Measurements from ENCODE around the gene FOXRED1. TPM values are rescaled to one million over a fixed set of nuclear protein-coding genes. Genes with fewer than 3 reads are reported as not detected.
"Not testable (repeated sequence)": the region's sequence is repeated elsewhere in the genome, so short reads cannot be mapped to it uniquely, and the experiment has no call there.

FOXRED1 gene
- total RNA-seq, 6 donors from 2014 or later = 10.9 to 20.7 (median 17.8) TPM

- H3K27ac ChIP-seq = no peak overlapping the region
- peaks cover 0 to 33% (median 14%) of the 10 kb centered on the region in 4 donors for H3K36me3 ChIP-seq
- no peaks in the 10 kb centered on the region for H3K27me3 ChIP-seq
- no peak for DNase-seq
- peaks cover 11 to 14% (median 12%) of the 10 kb centered on the region in 4 donors for H3K4me1 ChIP-seq
- no peaks in the 10 kb centered on the region for H3K9me3 ChIP-seq
- ATAC-seq (ENCODE audit: low FRiP score in 2 of 2) = no peak
- H3K4me3 ChIP-seq = no peak overlapping the region
- WGBS, 2 donors = 87 to 98% methylated on average over 4 of the region's 4 CpGs
- TF ChIP-seq POLR2AphosphoS5 (IDR thresholded peaks at IDR 0.05) = no peak
- TF ChIP-seq EP300 (IDR thresholded peaks at IDR 0.05) = no peak
- TF ChIP-seq POLR2A (IDR thresholded peaks at IDR 0.05) = no peak
- TF ChIP-seq, protein P1, sequence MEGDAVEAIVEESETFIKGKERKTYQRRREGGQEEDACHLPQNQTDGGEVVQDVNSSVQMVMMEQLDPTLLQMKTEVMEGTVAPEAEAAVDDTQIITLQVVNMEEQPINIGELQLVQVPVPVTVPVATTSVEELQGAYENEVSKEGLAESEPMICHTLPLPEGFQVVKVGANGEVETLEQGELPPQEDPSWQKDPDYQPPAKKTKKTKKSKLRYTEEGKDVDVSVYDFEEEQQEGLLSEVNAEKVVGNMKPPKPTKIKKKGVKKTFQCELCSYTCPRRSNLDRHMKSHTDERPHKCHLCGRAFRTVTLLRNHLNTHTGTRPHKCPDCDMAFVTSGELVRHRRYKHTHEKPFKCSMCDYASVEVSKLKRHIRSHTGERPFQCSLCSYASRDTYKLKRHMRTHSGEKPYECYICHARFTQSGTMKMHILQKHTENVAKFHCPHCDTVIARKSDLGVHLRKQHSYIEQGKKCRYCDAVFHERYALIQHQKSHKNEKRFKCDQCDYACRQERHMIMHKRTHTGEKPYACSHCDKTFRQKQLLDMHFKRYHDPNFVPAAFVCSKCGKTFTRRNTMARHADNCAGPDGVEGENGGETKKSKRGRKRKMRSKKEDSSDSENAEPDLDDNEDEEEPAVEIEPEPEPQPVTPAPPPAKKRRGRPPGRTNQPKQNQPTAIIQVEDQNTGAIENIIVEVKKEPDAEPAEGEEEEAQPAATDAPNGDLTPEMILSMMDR (IDR thresholded peaks at IDR 0.05) = no peak
These were observed 35.6 kb upstream of the FOXRED1 start for GRCh38 chr11:126233391-126233790.

DNA sequence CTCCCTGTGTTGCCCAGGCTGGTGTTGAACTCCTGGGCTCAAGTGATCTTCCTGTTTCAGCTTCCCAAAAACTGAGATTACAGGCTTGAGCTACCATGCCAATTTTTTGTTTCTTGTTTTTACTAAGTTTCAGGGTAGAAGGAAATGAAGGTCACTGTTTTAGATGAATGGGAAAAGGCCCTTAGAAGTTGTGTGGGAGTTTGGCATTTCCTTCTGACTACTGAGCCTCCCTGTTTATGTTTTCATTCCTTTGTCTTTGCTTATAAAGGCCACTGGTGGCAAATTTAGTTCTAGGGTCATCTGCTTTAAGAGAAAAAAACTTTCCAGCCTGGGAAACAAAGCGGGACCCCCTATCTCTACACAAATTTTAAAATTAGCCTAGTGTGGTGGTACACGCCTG is 22.3 kb upstream of the FOXRED1 start:
- Histone ChIP-seq H3K4me3 (no peak overlapping the region), H3K27ac (no peak overlapping the region), H3K27me3 (no peaks in the 10 kb centered on the region), H3K4me1 (no peaks in the 10 kb centered on the region), H3K9me3 (no peaks in the 10 kb centered on the region), H3K36me3 (peaks cover 15 to 55% (median 26%) of the 10 kb centered on the region in 4 donors)
- no peak for TF ChIP-seq POLR2A (IDR thresholded peaks at IDR 0.05)
- no peak for ATAC-seq (ENCODE audit: low FRiP score in 2 of 2)
- WGBS, 2 donors = 77 to 78% methylated on average over 2 of the region's 2 CpGs
- DNase-seq = no peak

GRCh38 chr11:126253265-126253664 is 15.7 kb upstream of the FOXRED1 start:
- Histone ChIP-seq H3K4me1 (no peaks in the 10 kb centered on the region), H3K27ac (no peak overlapping the region), H3K9me3 (no peaks in the 10 kb centered on the region), H3K4me3 (no peak overlapping the region), H3K36me3 (peaks cover 9 to 60% (median 38%) of the 10 kb centered on the region in 4 donors), H3K27me3 (no peaks in the 10 kb centered on the region)
- TF ChIP-seq POLR2AphosphoS5 (IDR thresholded peaks at IDR 0.05) = no peak
- no peak for TF ChIP-seq POLR2A (IDR thresholded peaks at IDR 0.05)
- TF ChIP-seq EP300 (IDR thresholded peaks at IDR 0.05) = no peak
- TF ChIP-seq, protein P1 (IDR thresholded peaks at IDR 0.05) = no peak
- WGBS, 2 donors = 86 to 95% methylated on average over 4 of the region's 4 CpGs
- ATAC-seq (ENCODE audit: low FRiP score in 2 of 2) (no peak), DNase-seq (no peak)

GRCh38 chr11:126254819-126255218 is 14.1 kb upstream of the FOXRED1 start:
- H3K27ac ChIP-seq = no peak overlapping the region
- ATAC-seq (ENCODE audit: low FRiP score in 2 of 2) = no peak
- no peaks in the 10 kb centered on the region for H3K4me1 ChIP-seq
- peaks cover 9 to 56% (median 39%) of the 10 kb centered on the region in 4 donors for H3K36me3 ChIP-seq
- DNase-seq = no peak
- TF ChIP-seq, protein P1 (IDR thresholded peaks at IDR 0.05) = no peak
- no peak for TF ChIP-seq POLR2AphosphoS5 (IDR thresholded peaks at IDR 0.05)
- TF ChIP-seq POLR2A (IDR thresholded peaks at IDR 0.05) = no peak
- no peak for TF ChIP-seq EP300 (IDR thresholded peaks at IDR 0.05)
- WGBS, 2 donors = 68 to 80% methylated on average over 1 of the region's 1 CpG
- no peak overlapping the region for H3K4me3 ChIP-seq
- H3K27me3 ChIP-seq = no peaks in the 10 kb centered on the region
- no peaks in the 10 kb centered on the region for H3K9me3 ChIP-seq

DNA sequence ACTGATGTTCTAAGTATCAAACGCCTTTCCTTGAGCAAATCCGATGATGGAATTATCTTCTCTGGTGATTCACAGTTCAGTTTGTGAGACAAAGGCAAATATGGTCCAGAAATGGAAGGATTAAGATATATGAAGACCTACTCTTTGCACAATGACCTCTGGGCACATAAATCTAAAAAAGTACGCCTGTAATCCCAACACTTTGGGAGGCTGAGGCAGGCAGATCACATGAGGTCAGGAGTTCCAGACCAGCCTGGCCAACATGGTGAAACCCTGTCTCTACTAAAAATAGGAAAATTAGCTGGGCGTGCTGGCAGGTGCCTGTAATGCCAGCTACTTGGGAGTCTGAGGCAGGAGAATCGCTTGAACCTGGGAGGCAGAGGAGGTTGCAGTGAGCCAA is 13.4 kb upstream of the FOXRED1 start:
- not testable (repeated sequence) for H3K4me3 ChIP-seq; ATAC-seq (ENCODE audit: low FRiP score in 2 of 2); DNase-seq; H3K9me3 ChIP-seq; H3K4me1 ChIP-seq; H3K27ac ChIP-seq; H3K27me3 ChIP-seq
- peaks cover 9 to 54% (median 38%) of the 10 kb centered on the region in 4 donors for H3K36me3 ChIP-seq
- WGBS, 2 donors = 94 to 96% methylated on average over 5 of the region's 5 CpGs

GRCh38 chr11:126256216-126256615 is 12.7 kb upstream of the FOXRED1 start:
- Histone ChIP-seq H3K9me3 (no peaks in the 10 kb centered on the region), H3K27ac (no peak overlapping the region), H3K4me3 (no peak overlapping the region), H3K4me1 (no peaks in the 10 kb centered on the region), H3K36me3 (peaks cover 9 to 47% (median 35%) of the 10 kb centered on the region in 4 donors), H3K27me3 (no peaks in the 10 kb centered on the region)
- DNase-seq = no peak
- 91 to 97% methylated on average over 4 of the region's 4 CpGs for WGBS, 2 donors
- no peak for ATAC-seq (ENCODE audit: low FRiP score in 2 of 2)
- TF ChIP-seq EP300 (IDR thresholded peaks at IDR 0.05) (no peak), POLR2A (IDR thresholded peaks at IDR 0.05) (no peak), POLR2AphosphoS5 (IDR thresholded peaks at IDR 0.05) (no peak)
- TF ChIP-seq, protein P1 (IDR thresholded peaks at IDR 0.05) = no peak

All from upper lobe of left lung (tissue), 6 donors.